Stimulated activated CD4-positive, alpha-beta T cell treated with anti-CD3 and anti-CD28 coated beads, TNF-alpha, amount 100 ng/mL, for 4 hours (primary cell): ENCODE results near the gene HEG1.
"Not testable (repeated sequence)": the region's sequence is repeated elsewhere in the genome, so short reads cannot be mapped to it uniquely, and the experiment has no call there.

Experiments
- DNase-seq, 3 experiments: peaks; one replicate each; pipeline ENCODE4 v3.0.0-alpha.2; 2020; ENCODE audit warnings: low read depth in 3 of 3

HEG1 gene

GRCh38 chr3:124986192-124987143, 69.3 kb downstream of the HEG1 start:
- DNase-seq = no peak

- DNase-seq = no peak
Measured at GRCh38 chr3:124985349-124985748, 70.4 kb downstream of the HEG1 start.

- DNase-seq = no peak
Measured at GRCh38 chr3:124984754-124985153, 71.0 kb downstream of the HEG1 start.

- no peak for DNase-seq
Measured at GRCh38 chr3:124982855-124983254, 72.9 kb downstream of the HEG1 start.

- no peak for DNase-seq
Measured at GRCh38 chr3:124981472-124981871, 74.3 kb downstream of the HEG1 start.

- no peak for DNase-seq
Measured at GRCh38 chr3:124978627-124979026, 77.2 kb downstream of the HEG1 start.

- no peak for DNase-seq
Measured at GRCh38 chr3:124976383-124976782, 79.4 kb downstream of the HEG1 start.

- DNase-seq = no peak
Measured at GRCh38 chr3:124974691-124975090, 81.1 kb downstream of the HEG1 start.

GRCh38 chr3:124973290-124973689, 82.5 kb downstream of the HEG1 start:
- no peak for DNase-seq

- no peak for DNase-seq
Measured at GRCh38 chr3:124972457-124972856, 83.3 kb downstream of the HEG1 start.

GRCh38 chr3:124969963-124970722, 85.7 kb downstream of the HEG1 start:
- DNase-seq = no peak

- no peak for DNase-seq
Measured at GRCh38 chr3:124969190-124969589, 86.6 kb downstream of the HEG1 start.

GRCh38 chr3:124967964-124968363, 87.8 kb downstream of the HEG1 start:
- DNase-seq = no peak

- no peak for DNase-seq
Measured at GRCh38 chr3:124966521-124967445, 89.0 kb downstream of the HEG1 start.

GRCh38 chr3:124965413-124965812, 90.4 kb downstream of the HEG1 start:
- DNase-seq = no peak

GRCh38 chr3:124964387-124964786, 91.4 kb downstream of the HEG1 start:
- no peak for DNase-seq

GRCh38 chr3:124963755-124964154, 92.0 kb downstream of the HEG1 start:
- DNase-seq = no peak

GRCh38 chr3:124962403-124962940, 93.3 kb downstream of the HEG1 start:
- no peak for DNase-seq

GRCh38 chr3:124960698-124961097, 95.1 kb downstream of the HEG1 start:
- no peak for DNase-seq

GRCh38 chr3:124960105-124960504, 95.7 kb downstream of the HEG1 start:
- DNase-seq = no peak

GRCh38 chr3:124957951-124958350, 97.8 kb downstream of the HEG1 start:
- not testable (repeated sequence) for DNase-seq
